Ovary (tissue), 3 donors: ENCODE results near the gene SLX4.

Source experiments
- CTCF ChIP-seq, 3 donors: fragments of 450-650 bp in 2 of 3; fragments of 200-600 bp in 1 of 3; IDR thresholded peaks; one replicate each; pipeline versions ENCODE4 v1.5.1 to v1.8.0; 2016 to 2022; ENCODE audit warnings: antibody characterized with exemption in 3 of 3, mild to moderate bottlenecking in 1 of 3
- POLR2A ChIP-seq: fragments of 450-650 bp; IDR thresholded peaks from one replicate; pipeline ENCODE4 v1.6.1; 2017; ENCODE audit warnings: antibody characterized with exemption, mild to moderate bottlenecking, moderate library complexity
- donor health status: DM: no; HTN: no; CAD: no.

- no peak for TF ChIP-seq CTCF (IDR thresholded peaks at IDR 0.05)
- no peak for TF ChIP-seq POLR2A
Measured at GRCh38 chr16:3578610-3579551, 32.5 kb downstream of the SLX4 start.
